Measurements from ENCODE around the gene SLC39A9.

Gene SLC39A9

DNA sequence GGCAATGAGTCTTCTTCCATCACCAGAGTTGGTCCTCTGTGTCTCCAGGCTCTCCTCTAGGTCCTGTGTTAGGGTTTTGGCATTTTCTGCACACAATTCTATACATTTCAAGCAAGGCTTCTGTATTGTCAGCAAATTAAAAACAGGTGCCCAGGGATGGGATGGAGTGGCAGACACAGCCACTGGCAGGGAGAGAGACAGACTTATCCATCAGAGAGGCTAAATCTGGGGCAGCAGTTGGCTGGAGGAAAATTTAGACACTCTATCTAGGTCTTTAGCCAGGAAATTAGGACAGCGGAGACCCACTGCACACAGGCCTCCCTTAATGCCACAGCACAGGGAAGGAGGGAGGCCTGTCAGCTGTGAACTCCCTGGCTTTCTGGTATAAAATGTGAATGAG is 106.3 kb downstream of the SLC39A9 start:
- no peak for DNase-seq (ENCODE audit: low read depth in 2 of 2)
- no peak for TF ChIP-seq CTCF (IDR thresholded peaks at IDR 0.05; ENCODE audit: low read depth, low read length)
- H3K4me3 ChIP-seq (replicated peaks in 1 of 2; ENCODE audit: low read depth in 2 of 2, low read length in 2 of 2) = no peak overlapping the region

DNA sequence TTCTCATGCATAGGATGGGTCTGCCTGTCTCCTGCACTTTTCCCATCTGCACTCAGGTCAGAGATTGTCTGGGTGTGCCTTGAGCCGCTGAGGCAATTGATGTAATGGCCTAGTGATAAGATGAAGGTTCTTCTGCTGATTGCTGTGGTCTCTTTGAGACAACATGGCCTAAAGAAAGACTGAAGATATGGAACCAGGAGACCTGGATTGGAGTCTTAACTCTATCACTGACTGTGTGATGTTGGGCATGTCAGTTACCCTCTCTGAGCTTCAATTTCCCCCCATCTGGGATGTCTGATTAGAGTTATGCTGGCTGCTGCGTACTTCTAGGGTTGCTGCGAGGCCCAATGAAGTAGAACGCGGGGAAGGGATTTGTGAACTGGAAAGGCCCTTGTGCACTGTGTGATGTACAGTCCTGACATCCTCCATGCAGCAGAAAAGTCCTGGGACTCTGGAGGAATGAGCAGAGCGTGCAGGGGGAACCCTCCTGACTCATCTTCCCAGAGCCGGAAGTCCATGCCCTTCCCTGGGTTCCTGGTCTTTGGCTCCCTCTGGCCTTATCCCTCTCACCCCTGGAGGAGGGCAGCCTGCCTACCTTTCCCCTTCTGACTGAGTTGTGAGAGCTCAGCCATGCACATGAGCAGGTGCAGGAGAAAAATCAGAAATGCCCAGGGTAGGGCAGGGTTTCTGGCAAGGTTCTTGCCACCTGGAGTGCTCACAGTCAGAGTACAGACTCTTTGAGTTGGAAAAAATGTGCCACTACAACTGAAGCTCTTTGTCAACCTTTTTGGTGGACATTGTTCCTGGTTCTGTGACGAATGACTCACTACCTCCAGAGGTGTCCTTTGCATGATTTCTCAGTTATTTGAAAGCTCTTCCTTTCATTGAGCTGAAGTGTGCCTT is 107.1 kb downstream of the SLC39A9 start:
- DNase-seq (ENCODE audit: low read depth in 2 of 2) = no peak
- no peak for TF ChIP-seq CTCF (IDR thresholded peaks at IDR 0.05; ENCODE audit: low read depth, low read length)
- H3K4me3 ChIP-seq (replicated peaks in 1 of 2; ENCODE audit: low read depth in 2 of 2, low read length in 2 of 2) = no peak overlapping the region

GRCh38 chr14:69506241-69506595 is 107.7 kb downstream of the SLC39A9 start:
- H3K4me3 ChIP-seq (replicated peaks in 1 of 2; ENCODE audit: low read depth in 2 of 2, low read length in 2 of 2) = no peak overlapping the region
- DNase-seq (ENCODE audit: low read depth in 2 of 2) = no peak
- TF ChIP-seq CTCF (IDR thresholded peaks at IDR 0.05; ENCODE audit: low read depth, low read length) = no peak
